ENCODE results near the gene CLMP. TPM values are rescaled to one million over a fixed set of nuclear protein-coding genes. Genes with fewer than 3 reads are reported as not detected.

CLMP gene
- total RNA-seq, 1 experiment from 2014 or later: 3.2 TPM

- TF ChIP-seq EZH2phosphoT487 (IDR thresholded peaks at IDR 0.05; ENCODE audit: borderline replicate concordance) (no peak), YY1 (IDR thresholded peaks at IDR 0.05; ENCODE audit: extremely low read depth, insufficient replicate concordance, low read depth, low read length) (no peak), SIN3A (IDR thresholded peaks at IDR 0.05; ENCODE audit: low read depth) (no peak), RAD21 (IDR thresholded peaks at IDR 0.05; ENCODE audit: low read depth) (no peak), CEBPB (IDR thresholded peaks at IDR 0.05; ENCODE audit: low read depth) (no peak), JUND (IDR thresholded peaks at IDR 0.05) (no peak)
- TF ChIP-seq, protein P1, sequence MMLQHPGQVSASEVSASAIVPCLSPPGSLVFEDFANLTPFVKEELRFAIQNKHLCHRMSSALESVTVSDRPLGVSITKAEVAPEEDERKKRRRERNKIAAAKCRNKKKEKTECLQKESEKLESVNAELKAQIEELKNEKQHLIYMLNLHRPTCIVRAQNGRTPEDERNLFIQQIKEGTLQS (IDR thresholded peaks at IDR 0.05): no peak
- TF ChIP-seq, protein P2, sequence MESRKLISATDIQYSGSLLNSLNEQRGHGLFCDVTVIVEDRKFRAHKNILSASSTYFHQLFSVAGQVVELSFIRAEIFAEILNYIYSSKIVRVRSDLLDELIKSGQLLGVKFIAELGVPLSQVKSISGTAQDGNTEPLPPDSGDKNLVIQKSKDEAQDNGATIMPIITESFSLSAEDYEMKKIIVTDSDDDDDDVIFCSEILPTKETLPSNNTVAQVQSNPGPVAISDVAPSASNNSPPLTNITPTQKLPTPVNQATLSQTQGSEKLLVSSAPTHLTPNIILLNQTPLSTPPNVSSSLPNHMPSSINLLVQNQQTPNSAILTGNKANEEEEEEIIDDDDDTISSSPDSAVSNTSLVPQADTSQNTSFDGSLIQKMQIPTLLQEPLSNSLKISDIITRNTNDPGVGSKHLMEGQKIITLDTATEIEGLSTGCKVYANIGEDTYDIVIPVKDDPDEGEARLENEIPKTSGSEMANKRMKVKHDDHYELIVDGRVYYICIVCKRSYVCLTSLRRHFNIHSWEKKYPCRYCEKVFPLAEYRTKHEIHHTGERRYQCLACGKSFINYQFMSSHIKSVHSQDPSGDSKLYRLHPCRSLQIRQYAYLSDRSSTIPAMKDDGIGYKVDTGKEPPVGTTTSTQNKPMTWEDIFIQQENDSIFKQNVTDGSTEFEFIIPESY (IDR thresholded peaks at IDR 0.05; ENCODE audit: extremely low read depth, insufficient replicate concordance, low read length): no peak
These were observed 5.2 kb upstream of the CLMP start (continued) for GRCh38 chr11:123200264-123200663.

DNA sequence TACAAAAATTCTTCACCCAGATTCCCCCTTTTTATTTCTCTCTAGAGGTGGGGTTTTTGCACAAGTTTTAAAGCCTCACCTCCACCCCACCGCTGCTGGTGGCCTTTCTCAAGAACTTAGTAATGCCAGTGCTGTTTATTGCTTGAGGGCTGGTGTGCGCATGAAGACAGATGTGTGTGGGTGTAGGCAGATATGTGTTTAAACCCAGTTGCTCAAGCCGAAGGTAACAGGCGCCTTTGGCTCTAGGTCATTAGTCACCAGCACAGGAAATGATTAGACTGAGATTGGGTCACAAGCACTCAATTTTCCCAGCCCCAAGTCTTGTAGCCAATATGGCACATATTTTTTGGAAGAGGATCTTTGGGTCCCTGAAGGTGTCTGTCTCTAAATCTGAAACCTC is 2.7 kb upstream of the CLMP start:
- Histone ChIP-seq H3K9me3 (ENCODE audit: control insufficient read depth in 1 of 2, insufficient read depth in 1 of 2, low read depth in 1 of 2, low read length in 2 of 2) (no peaks in the 10 kb centered on the region), H3K79me2 (ENCODE audit: insufficient read depth, low read length) (no peaks in the 10 kb centered on the region), H3K9ac (ENCODE audit: low read length) (no peak overlapping the region), H3K36me3 (ENCODE audit: control insufficient read depth in 1 of 2, insufficient read depth in 2 of 2, low read length in 2 of 2) (no peaks in the 10 kb centered on the region), H3K27ac (ENCODE audit: low read depth, low read length) (no peak overlapping the region), H2AFZ (ENCODE audit: low read depth, low read length, poor library complexity, severe bottlenecking) (no peak overlapping the region), H3K27me3 (ENCODE audit: insufficient read depth, low read length) (peaks cover 5% of the 10 kb centered on the region; the same call in 1 of the 2 replicates), H3K4me3 (replicated peaks in 1 of 2; ENCODE audit: low read depth in 1 of 2, low read length in 2 of 2) (no peak overlapping the region), H3K4me2 (ENCODE audit: low read length) (0 out of 2 replicates have a peak overlapping the region, but pooled peaks have one; percentile 16), H3K9me2 (ENCODE audit: insufficient read depth) (no peaks in the 10 kb centered on the region), H3K4me1 (ENCODE audit: control insufficient read depth in 1 of 2, insufficient read depth in 2 of 2, low read length in 2 of 2) (peaks cover 0 to 23% of the 10 kb centered on the region in 2 experiments; a peak in 2 of 4 replicates), H4K20me1 (ENCODE audit: insufficient read depth) (no peaks in the 10 kb centered on the region)
- ChIA-PET POLR2A (no interaction called here), RAD21 (ENCODE audit: low non-redundant PET in 1 of 2, low total read pairs in 2 of 2, uncharacterized antibody in 2 of 2, unreplicated experiment in 2 of 2) (no interaction called here), CTCF (no interaction called here)
- TF ChIP-seq EZH2 (IDR thresholded peaks at IDR 0.05) (no peak), EGR1 (IDR thresholded peaks at IDR 0.05; ENCODE audit: low read depth) (peak; percentile 48; the same call in 1 of the 2 replicates), FOSL1 (IDR thresholded peaks at IDR 0.05; ENCODE audit: low read depth) (no peak), CEBPB (IDR thresholded peaks at IDR 0.05; ENCODE audit: low read depth) (0 out of 2 replicates have a peak, but pooled peaks have one; percentile 35), YY1 (IDR thresholded peaks at IDR 0.05; ENCODE audit: extremely low read depth, insufficient replicate concordance, low read depth, low read length) (no peak), RAD21 (IDR thresholded peaks at IDR 0.05; ENCODE audit: low read depth) (no peak)
- TF ChIP-seq, protein P3, sequence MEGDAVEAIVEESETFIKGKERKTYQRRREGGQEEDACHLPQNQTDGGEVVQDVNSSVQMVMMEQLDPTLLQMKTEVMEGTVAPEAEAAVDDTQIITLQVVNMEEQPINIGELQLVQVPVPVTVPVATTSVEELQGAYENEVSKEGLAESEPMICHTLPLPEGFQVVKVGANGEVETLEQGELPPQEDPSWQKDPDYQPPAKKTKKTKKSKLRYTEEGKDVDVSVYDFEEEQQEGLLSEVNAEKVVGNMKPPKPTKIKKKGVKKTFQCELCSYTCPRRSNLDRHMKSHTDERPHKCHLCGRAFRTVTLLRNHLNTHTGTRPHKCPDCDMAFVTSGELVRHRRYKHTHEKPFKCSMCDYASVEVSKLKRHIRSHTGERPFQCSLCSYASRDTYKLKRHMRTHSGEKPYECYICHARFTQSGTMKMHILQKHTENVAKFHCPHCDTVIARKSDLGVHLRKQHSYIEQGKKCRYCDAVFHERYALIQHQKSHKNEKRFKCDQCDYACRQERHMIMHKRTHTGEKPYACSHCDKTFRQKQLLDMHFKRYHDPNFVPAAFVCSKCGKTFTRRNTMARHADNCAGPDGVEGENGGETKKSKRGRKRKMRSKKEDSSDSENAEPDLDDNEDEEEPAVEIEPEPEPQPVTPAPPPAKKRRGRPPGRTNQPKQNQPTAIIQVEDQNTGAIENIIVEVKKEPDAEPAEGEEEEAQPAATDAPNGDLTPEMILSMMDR (IDR thresholded peaks at IDR 0.05 in 2 of 3, conservative IDR thresholded peaks at IDR 0.05 in 1 of 3; ENCODE audit: borderline replicate concordance in 1 of 3, insufficient read depth in 1 of 3, low read depth in 2 of 3, low read length in 2 of 3): no peak
- TF ChIP-seq, protein P2 (IDR thresholded peaks at IDR 0.05; ENCODE audit: extremely low read depth, insufficient replicate concordance, low read length): no peak
- BruUV-seq (replicated peaks): no TSS peak
- intact Hi-C loops (cut with micrococcal nuclease): no loop called here
- no peak for ATAC-seq
- no peak for DNase-seq (ENCODE audit: low read depth, low spot score)

Data from HCT116 (cell line).